ENCODE results near the gene CHID1. TPM values are rescaled to one million over a fixed set of nuclear protein-coding genes. Genes with fewer than 3 reads are reported as not detected.

Gene CHID1
- total and polyA plus RNA-seq, 2 experiments from 2014 or later = 54.1 to 67.3 TPM

DNA sequence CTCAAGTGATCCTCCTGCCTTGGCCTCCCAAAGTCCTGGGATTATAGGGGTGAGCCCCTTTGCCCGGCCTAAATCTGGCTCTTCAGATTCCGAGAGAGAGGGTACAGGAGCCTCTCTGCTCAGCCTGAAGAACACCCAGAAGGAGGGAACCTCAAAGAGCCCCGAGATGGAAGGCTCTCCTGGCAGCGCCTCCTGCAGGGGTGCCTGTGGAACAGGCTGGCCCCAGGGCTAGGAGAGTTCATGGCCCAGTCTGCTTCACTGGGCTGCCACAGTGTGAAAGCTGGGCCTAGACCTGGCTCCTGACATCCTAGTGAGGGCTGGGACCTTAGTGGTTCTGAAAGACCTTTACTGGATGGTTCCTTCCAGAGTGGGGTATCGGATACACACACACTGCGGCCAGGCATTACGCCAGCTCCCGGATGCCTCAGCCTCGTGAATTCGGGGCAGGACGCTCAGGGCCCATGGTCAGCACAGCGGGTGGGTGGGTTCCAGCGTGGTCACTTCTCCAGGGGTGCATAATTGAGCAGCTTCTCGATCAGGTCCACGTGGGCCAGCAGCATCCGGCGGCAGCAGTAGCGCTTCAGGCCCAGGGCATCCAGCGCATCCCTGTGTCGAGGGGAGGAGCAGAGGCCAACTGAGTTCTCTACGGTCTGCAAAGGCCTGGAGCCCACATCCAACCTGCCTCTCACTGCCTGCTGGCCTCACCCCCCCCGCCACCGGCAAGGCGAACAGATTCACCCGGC lies 70.6 kb downstream of the CHID1 start:
- Histone ChIP-seq H3F3A (replicated peaks; ENCODE audit: low read depth) (peaks cover 20% of the 10 kb centered on the region; the same call in 1 of the 2 replicates), H3K9me2 (ENCODE audit: insufficient read depth) (no peaks in the 10 kb centered on the region), H3K79me2 (replicated peaks; ENCODE audit: insufficient read depth) (peaks cover 19% of the 10 kb centered on the region), H3K27ac (ENCODE audit: low read depth) (no peak overlapping the region), H4K20me1 (replicated peaks; ENCODE audit: insufficient read depth) (peaks cover 29% of the 10 kb centered on the region), H3K36me3 (ENCODE audit: insufficient read depth) (peaks cover 6% of the 10 kb centered on the region; the same call in 1 of the 2 replicates), H3K4me1 (ENCODE audit: insufficient read depth) (peaks cover 12% of the 10 kb centered on the region), H3K4me3 (peak overlapping the region; percentile 98; the same call in 1 of the 2 replicates), H3K27me3 (ENCODE audit: insufficient read depth) (no peaks in the 10 kb centered on the region), H3K4me2 (peak overlapping the region; percentile 91; the same call in 1 of the 2 replicates), H2AFZ (no peak overlapping the region)
- TF ChIP-seq POLR2AphosphoS5 (IDR thresholded peaks at IDR 0.05; ENCODE audit: low read depth) = no peak
- TF ChIP-seq REST (IDR thresholded peaks at IDR 0.05; ENCODE audit: unreplicated experiment) = no peak
- TF ChIP-seq, protein P1, sequence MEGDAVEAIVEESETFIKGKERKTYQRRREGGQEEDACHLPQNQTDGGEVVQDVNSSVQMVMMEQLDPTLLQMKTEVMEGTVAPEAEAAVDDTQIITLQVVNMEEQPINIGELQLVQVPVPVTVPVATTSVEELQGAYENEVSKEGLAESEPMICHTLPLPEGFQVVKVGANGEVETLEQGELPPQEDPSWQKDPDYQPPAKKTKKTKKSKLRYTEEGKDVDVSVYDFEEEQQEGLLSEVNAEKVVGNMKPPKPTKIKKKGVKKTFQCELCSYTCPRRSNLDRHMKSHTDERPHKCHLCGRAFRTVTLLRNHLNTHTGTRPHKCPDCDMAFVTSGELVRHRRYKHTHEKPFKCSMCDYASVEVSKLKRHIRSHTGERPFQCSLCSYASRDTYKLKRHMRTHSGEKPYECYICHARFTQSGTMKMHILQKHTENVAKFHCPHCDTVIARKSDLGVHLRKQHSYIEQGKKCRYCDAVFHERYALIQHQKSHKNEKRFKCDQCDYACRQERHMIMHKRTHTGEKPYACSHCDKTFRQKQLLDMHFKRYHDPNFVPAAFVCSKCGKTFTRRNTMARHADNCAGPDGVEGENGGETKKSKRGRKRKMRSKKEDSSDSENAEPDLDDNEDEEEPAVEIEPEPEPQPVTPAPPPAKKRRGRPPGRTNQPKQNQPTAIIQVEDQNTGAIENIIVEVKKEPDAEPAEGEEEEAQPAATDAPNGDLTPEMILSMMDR (conservative IDR thresholded peaks at IDR 0.05; ENCODE audit: low read depth in 2 of 2) = peak; percentile 50 to 56
- Mint-ChIP-seq H3K9me3 (no peaks in the 10 kb centered on the region), H3K36me3 (ENCODE audit: low read depth) (peaks cover 38% of the 10 kb centered on the region), H3K4me1 (peaks cover 22% of the 10 kb centered on the region), H3K27me3 (ENCODE audit: insufficient read depth, low read depth, poor library complexity) (peaks cover 24% of the 10 kb centered on the region), H3K27ac (no peak overlapping the region), H3K4me3 (peak overlapping the region; percentile 88)
- DNase-seq (ENCODE audit: low spot score) (no peak), ATAC-seq (no peak)

GRCh38 chr11:839280-839623 lies 71.4 kb downstream of the CHID1 start:
- peaks cover 21% of the 10 kb centered on the region for H3K4me1 Mint-ChIP-seq
- ATAC-seq (no peak), DNase-seq (ENCODE audit: low spot score) (no peak)
- Histone ChIP-seq H3K27me3 (ENCODE audit: insufficient read depth) (no peaks in the 10 kb centered on the region), H3K4me3 (no peak overlapping the region), H3K4me1 (ENCODE audit: insufficient read depth) (peaks cover 9% of the 10 kb centered on the region), H3K4me2 (no peak overlapping the region), H3K79me2 (replicated peaks; ENCODE audit: insufficient read depth) (peaks cover 19% of the 10 kb centered on the region), H3F3A (replicated peaks; ENCODE audit: low read depth) (peaks cover 20% of the 10 kb centered on the region; the same call in 1 of the 2 replicates), H3K9me2 (ENCODE audit: insufficient read depth) (no peaks in the 10 kb centered on the region), H3K36me3 (ENCODE audit: insufficient read depth) (peaks cover 6% of the 10 kb centered on the region; the same call in 1 of the 2 replicates), H2AFZ (no peak overlapping the region), H4K20me1 (replicated peaks; ENCODE audit: insufficient read depth) (peaks cover 33% of the 10 kb centered on the region), H3K27ac (ENCODE audit: low read depth) (no peak overlapping the region)
- no peak overlapping the region; the same call in 2 of the 3 replicates for H3K4me3 Mint-ChIP-seq
- peaks cover 22% of the 10 kb centered on the region for H3K27me3 Mint-ChIP-seq (ENCODE audit: insufficient read depth, low read depth, poor library complexity)
- TF ChIP-seq POLR2AphosphoS5 (IDR thresholded peaks at IDR 0.05; ENCODE audit: low read depth) (0 out of 2 replicates have a peak, but pooled peaks have one; percentile 2), CREB1 (CRISPR knock-in tag; IDR thresholded peaks at IDR 0.05; ENCODE audit: low read depth) (no peak)
- no peaks in the 10 kb centered on the region for H3K9me3 Mint-ChIP-seq
- no peak overlapping the region for H3K27ac Mint-ChIP-seq
- peaks cover 38% of the 10 kb centered on the region for H3K36me3 Mint-ChIP-seq (ENCODE audit: low read depth)

Measured in GM23338 (cell line).